Adrenal gland (tissue), 5 donors: Measurements from ENCODE around the gene ITCH.

Source experiments
- POLR2A ChIP-seq, 2 donors: fragments of 450-650 bp; IDR thresholded peaks; one replicate each; pipeline ENCODE4 v1.6.1; 2017; ENCODE audit warnings: antibody characterized with exemption in 2 of 2, mild to moderate bottlenecking in 2 of 2, moderate library complexity in 1 of 2
- TF ChIP-seq, protein P1 (sequence below), 6 experiments: fragments of 450-650 bp in 4 of 6; fragments of 200-600 bp in 2 of 6; sonication (generic) in 1 of 6; IDR thresholded peaks; 1 replicate in 5 of 6; 2 replicates in 1 of 6; pipeline versions ENCODE4 v1.5.1 to v1.8.0; 2016 to 2021; ENCODE audit warnings: antibody characterized with exemption in 6 of 6, mild to moderate bottlenecking in 2 of 6, moderate library complexity in 1 of 6
- donor health status: DM: no; HTN: no; CAD: no.

DNA sequence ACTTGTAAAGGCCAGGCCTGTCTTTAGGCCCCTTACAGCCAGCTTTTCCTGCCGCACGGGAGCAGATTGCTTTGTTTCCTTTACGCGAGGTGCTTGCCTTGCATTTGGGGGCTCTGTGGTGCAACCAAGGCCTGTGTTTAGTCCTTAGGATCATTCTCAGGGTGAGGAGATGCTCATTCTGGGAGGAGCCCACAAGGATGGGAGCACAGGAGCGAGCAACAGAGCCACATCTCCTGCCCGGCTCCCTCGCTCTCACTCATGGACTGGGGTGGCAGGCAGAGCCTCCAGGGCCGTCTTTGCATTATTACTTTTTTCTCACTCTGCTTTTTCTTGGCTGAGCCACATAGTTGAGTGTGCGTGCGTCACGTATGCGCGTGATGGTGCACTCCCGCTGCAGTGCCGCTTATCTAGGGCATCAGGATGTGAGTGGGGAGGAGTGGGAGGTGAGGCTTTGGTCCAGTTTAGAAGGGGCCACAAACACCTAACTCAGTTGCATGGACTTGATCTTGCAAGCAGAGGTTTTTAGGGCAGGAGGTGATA lies 172.3 kb downstream of the ITCH start:
- TF ChIP-seq POLR2A (IDR thresholded peaks at IDR 0.05), result no peak
- TF ChIP-seq, protein P1, sequence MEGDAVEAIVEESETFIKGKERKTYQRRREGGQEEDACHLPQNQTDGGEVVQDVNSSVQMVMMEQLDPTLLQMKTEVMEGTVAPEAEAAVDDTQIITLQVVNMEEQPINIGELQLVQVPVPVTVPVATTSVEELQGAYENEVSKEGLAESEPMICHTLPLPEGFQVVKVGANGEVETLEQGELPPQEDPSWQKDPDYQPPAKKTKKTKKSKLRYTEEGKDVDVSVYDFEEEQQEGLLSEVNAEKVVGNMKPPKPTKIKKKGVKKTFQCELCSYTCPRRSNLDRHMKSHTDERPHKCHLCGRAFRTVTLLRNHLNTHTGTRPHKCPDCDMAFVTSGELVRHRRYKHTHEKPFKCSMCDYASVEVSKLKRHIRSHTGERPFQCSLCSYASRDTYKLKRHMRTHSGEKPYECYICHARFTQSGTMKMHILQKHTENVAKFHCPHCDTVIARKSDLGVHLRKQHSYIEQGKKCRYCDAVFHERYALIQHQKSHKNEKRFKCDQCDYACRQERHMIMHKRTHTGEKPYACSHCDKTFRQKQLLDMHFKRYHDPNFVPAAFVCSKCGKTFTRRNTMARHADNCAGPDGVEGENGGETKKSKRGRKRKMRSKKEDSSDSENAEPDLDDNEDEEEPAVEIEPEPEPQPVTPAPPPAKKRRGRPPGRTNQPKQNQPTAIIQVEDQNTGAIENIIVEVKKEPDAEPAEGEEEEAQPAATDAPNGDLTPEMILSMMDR (IDR thresholded peaks at IDR 0.05), result no peak
